Gastroesophageal sphincter (tissue), 3 donors: Measurements from ENCODE around the gene GADD45B.

Experiments used
- EP300 ChIP-seq: sonication (generic); formaldehyde crosslinking; IDR thresholded peaks from one replicate; pipeline ENCODE4 v1.6.1; 2017; ENCODE audit warnings: antibody characterized with exemption, mild to moderate bottlenecking
- POLR2AphosphoS5 ChIP-seq: sonication (generic); formaldehyde crosslinking; IDR thresholded peaks from one replicate; pipeline ENCODE4 v1.6.1; 2017; ENCODE audit warnings: antibody characterized with exemption
- TF ChIP-seq, protein P1 (sequence below), 4 experiments: fragments of 200-600 bp in 2 of 4; fragments of 450-650 bp in 2 of 4; sonication (generic) in 1 of 4; IDR thresholded peaks; one replicate each; pipeline ENCODE4 v1.5.1; 2017 to 2019; ENCODE audit warnings: antibody characterized with exemption in 4 of 4, mild to moderate bottlenecking in 2 of 4, moderate library complexity in 2 of 4

DNA sequence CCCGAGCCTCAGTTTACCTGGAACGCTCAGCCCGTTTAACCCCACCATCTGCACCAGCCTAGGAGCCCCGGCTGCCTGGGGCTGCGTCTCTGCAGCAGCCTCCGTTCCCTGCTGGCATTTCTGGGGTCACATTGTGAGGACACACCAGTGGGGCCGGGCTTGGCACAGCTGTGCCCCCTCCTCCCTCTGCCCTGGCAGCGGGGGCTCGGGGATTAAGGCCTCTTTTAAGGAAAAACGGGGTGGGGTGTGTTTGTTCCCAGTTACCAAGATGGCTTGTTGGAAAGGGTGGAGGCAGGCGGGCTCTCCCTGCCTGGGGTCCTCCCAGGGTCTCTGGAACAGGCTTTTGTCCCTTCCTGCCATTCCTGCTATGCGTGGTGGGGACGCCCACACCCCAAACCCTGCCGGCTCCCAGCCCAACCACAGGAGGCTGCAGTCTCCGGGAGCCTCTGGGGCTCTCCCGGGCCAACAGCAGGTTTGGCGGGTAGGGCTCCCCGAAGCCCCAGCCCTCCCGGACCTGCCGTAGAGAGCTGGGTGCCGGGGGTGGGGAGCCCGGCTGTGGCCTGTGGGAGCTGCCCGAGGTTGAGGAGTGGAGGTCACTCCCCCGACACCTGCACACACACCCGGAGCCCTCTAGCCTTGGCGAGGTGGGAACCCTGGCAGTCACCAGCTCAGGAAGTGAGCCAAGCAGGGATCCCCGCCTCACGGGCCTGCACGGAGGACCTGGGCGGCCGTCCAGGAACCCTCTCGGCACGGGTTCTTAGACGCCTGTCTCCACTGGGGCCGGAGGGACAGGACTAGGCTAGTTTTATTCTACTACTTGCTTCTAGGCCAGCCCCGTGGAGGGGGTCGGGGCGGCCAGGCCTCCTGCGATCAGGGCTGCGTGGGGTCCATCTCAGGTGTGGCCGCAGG lies 36.9 kb downstream of the GADD45B start:
- TF ChIP-seq, protein P1, sequence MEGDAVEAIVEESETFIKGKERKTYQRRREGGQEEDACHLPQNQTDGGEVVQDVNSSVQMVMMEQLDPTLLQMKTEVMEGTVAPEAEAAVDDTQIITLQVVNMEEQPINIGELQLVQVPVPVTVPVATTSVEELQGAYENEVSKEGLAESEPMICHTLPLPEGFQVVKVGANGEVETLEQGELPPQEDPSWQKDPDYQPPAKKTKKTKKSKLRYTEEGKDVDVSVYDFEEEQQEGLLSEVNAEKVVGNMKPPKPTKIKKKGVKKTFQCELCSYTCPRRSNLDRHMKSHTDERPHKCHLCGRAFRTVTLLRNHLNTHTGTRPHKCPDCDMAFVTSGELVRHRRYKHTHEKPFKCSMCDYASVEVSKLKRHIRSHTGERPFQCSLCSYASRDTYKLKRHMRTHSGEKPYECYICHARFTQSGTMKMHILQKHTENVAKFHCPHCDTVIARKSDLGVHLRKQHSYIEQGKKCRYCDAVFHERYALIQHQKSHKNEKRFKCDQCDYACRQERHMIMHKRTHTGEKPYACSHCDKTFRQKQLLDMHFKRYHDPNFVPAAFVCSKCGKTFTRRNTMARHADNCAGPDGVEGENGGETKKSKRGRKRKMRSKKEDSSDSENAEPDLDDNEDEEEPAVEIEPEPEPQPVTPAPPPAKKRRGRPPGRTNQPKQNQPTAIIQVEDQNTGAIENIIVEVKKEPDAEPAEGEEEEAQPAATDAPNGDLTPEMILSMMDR (IDR thresholded peaks at IDR 0.05), result no peak
- TF ChIP-seq EP300, result no peak
- no peak for TF ChIP-seq POLR2AphosphoS5
